ENCODE results near the gene SETD1B.

The SETD1B gene

GRCh38 chr12:121809712-121810116, 5.9 kb downstream of the SETD1B start:
- no peak for DNase-seq

GRCh38 chr12:121810234-121810817, 6.5 kb downstream of the SETD1B start:
- DNase-seq: no peak

GRCh38 chr12:121810833-121811433, 7.1 kb downstream of the SETD1B start:
- DNase-seq: no peak

GRCh38 chr12:121811434-121812319, 7.9 kb downstream of the SETD1B start:
- DNase-seq: peak; percentile 70

- no peak for DNase-seq
Observed at GRCh38 chr12:121812320-121812871, 8.6 kb downstream of the SETD1B start.

GRCh38 chr12:121812921-121813896, 9.4 kb downstream of the SETD1B start:
- no peak for DNase-seq

GRCh38 chr12:121813951-121814350, 10.1 kb downstream of the SETD1B start:
- no peak for DNase-seq

- DNase-seq: no peak
Observed at GRCh38 chr12:121814429-121815119, 10.8 kb downstream of the SETD1B start.

GRCh38 chr12:121815263-121815662, 11.5 kb downstream of the SETD1B start:
- no peak for DNase-seq

GRCh38 chr12:121816925-121817647, 13.3 kb downstream of the SETD1B start:
- DNase-seq: no peak

- DNase-seq: no peak
Observed at GRCh38 chr12:121817648-121818043, 13.8 kb downstream of the SETD1B start.

- DNase-seq: no peak
Observed at GRCh38 chr12:121819212-121819949, 15.6 kb downstream of the SETD1B start.

GRCh38 chr12:121820056-121820455, 16.2 kb downstream of the SETD1B start:
- DNase-seq: no peak

- no peak for DNase-seq
Observed at GRCh38 chr12:121822393-121823100, 18.7 kb downstream of the SETD1B start.

- DNase-seq: no peak
Observed at GRCh38 chr12:121823101-121823726, 19.4 kb downstream of the SETD1B start.

- DNase-seq: no peak
Observed at GRCh38 chr12:121823727-121824115, 19.9 kb downstream of the SETD1B start.

GRCh38 chr12:121825041-121825523, 21.3 kb downstream of the SETD1B start:
- DNase-seq: no peak

- DNase-seq: no peak
Observed at GRCh38 chr12:121826318-121827150, 22.7 kb downstream of the SETD1B start.
